Measurements from ENCODE around the gene STK10. TPM values are rescaled to one million over a fixed set of nuclear protein-coding genes. Genes with fewer than 3 reads are reported as not detected.

Gene STK10
- total RNA-seq, 1 donor from 2014 or later: 60.2 TPM

- peaks cover 22% of the 10 kb centered on the region for H4K20me1 ChIP-seq (ENCODE audit: insufficient read depth, low read length)
- H3K9me3 Mint-ChIP-seq (ENCODE audit: unreplicated experiment): no peaks in the 10 kb centered on the region
- H3K4me3 ChIP-seq (ENCODE audit: insufficient read depth, low read depth, low read length): no peak overlapping the region
- no peak overlapping the region for H3K4me2 ChIP-seq (ENCODE audit: low read length)
- FAIRE-seq: no peak
- no peaks in the 10 kb centered on the region for H3K79me2 ChIP-seq (ENCODE audit: insufficient read depth, low read length)
- H3K4me1 Mint-ChIP-seq (ENCODE audit: low read depth, unreplicated experiment): peaks cover 5% of the 10 kb centered on the region
- no peak overlapping the region for H3K9ac ChIP-seq (ENCODE audit: low read length)
- no peak for DNase-seq (ENCODE audit: low read depth)
- no peaks in the 10 kb centered on the region for H3K9me3 ChIP-seq (ENCODE audit: insufficient read depth, low read depth, low read length)
- no peak overlapping the region for H3K4me3 Mint-ChIP-seq (ENCODE audit: unreplicated experiment)
- H3K27ac Mint-ChIP-seq (ENCODE audit: unreplicated experiment): no peak overlapping the region
- peaks cover 12% of the 10 kb centered on the region for H3K4me1 ChIP-seq (ENCODE audit: insufficient read depth, low read length)
- H2AFZ ChIP-seq (ENCODE audit: low read depth, low read length): no peak overlapping the region
- peaks cover 35% of the 10 kb centered on the region for H3K36me3 Mint-ChIP-seq (ENCODE audit: low read depth, unreplicated experiment)
- H3K27me3 ChIP-seq (ENCODE audit: insufficient read depth, low read length): no peaks in the 10 kb centered on the region
- peaks cover 3% of the 10 kb centered on the region for H3K36me3 ChIP-seq (ENCODE audit: insufficient read depth, low read length)
- no peaks in the 10 kb centered on the region for H3K27me3 Mint-ChIP-seq (ENCODE audit: low read depth, unreplicated experiment)
- H3K27ac ChIP-seq (ENCODE audit: low read depth, low read length): no peak overlapping the region
- no peak for TF ChIP-seq EZH2 (IDR thresholded peaks at IDR 0.05; ENCODE audit: insufficient read depth, low read length)
- no peak for TF ChIP-seq CTCF (IDR thresholded peaks at IDR 0.05; ENCODE audit: insufficient read depth, low read depth, low read length)
These were observed 141.4 kb downstream of the STK10 start for GRCh38 chr5:172046593-172046992.

GRCh38 chr5:172045315-172045632 is 142.8 kb downstream of the STK10 start:
- Histone ChIP-seq H2AFZ (ENCODE audit: low read depth, low read length) (no peak overlapping the region), H3K36me3 (ENCODE audit: insufficient read depth, low read length) (peaks cover 2% of the 10 kb centered on the region), H4K20me1 (ENCODE audit: insufficient read depth, low read length) (peaks cover 22% of the 10 kb centered on the region), H3K4me3 (ENCODE audit: insufficient read depth, low read depth, low read length) (no peak overlapping the region), H3K79me2 (ENCODE audit: insufficient read depth, low read length) (no peaks in the 10 kb centered on the region), H3K9me3 (ENCODE audit: insufficient read depth, low read depth, low read length) (no peaks in the 10 kb centered on the region), H3K27me3 (ENCODE audit: insufficient read depth, low read length) (no peaks in the 10 kb centered on the region), H3K4me2 (ENCODE audit: low read length) (no peak overlapping the region), H3K4me1 (ENCODE audit: insufficient read depth, low read length) (peaks cover 8% of the 10 kb centered on the region), H3K27ac (ENCODE audit: low read depth, low read length) (no peak overlapping the region), H3K9ac (ENCODE audit: low read length) (no peak overlapping the region)
- Mint-ChIP-seq H3K9me3 (ENCODE audit: unreplicated experiment) (no peaks in the 10 kb centered on the region), H3K27me3 (ENCODE audit: low read depth, unreplicated experiment) (no peaks in the 10 kb centered on the region), H3K27ac (ENCODE audit: unreplicated experiment) (no peak overlapping the region), H3K4me1 (ENCODE audit: low read depth, unreplicated experiment) (peaks cover 4% of the 10 kb centered on the region), H3K4me3 (ENCODE audit: unreplicated experiment) (no peak overlapping the region), H3K36me3 (ENCODE audit: low read depth, unreplicated experiment) (peaks cover 32% of the 10 kb centered on the region)
- FAIRE-seq (no peak), DNase-seq (ENCODE audit: low read depth) (no peak)
- TF ChIP-seq EZH2 (IDR thresholded peaks at IDR 0.05; ENCODE audit: insufficient read depth, low read length) (no peak), CTCF (IDR thresholded peaks at IDR 0.05; ENCODE audit: insufficient read depth, low read depth, low read length) (no peak)

- H3K27ac Mint-ChIP-seq (ENCODE audit: unreplicated experiment): no peak overlapping the region
- Histone ChIP-seq H3K79me2 (ENCODE audit: insufficient read depth, low read length) (no peaks in the 10 kb centered on the region), H3K36me3 (ENCODE audit: insufficient read depth, low read length) (peaks cover 2% of the 10 kb centered on the region), H2AFZ (ENCODE audit: low read depth, low read length) (no peak overlapping the region), H3K4me3 (ENCODE audit: insufficient read depth, low read depth, low read length) (no peak overlapping the region), H3K27me3 (ENCODE audit: insufficient read depth, low read length) (no peaks in the 10 kb centered on the region), H3K27ac (ENCODE audit: low read depth, low read length) (no peak overlapping the region), H4K20me1 (ENCODE audit: insufficient read depth, low read length) (peaks cover 22% of the 10 kb centered on the region), H3K9ac (ENCODE audit: low read length) (no peak overlapping the region), H3K4me1 (ENCODE audit: insufficient read depth, low read length) (peaks cover 11% of the 10 kb centered on the region), H3K9me3 (ENCODE audit: insufficient read depth, low read depth, low read length) (no peaks in the 10 kb centered on the region), H3K4me2 (ENCODE audit: low read length) (no peak overlapping the region)
- H3K36me3 Mint-ChIP-seq (ENCODE audit: low read depth, unreplicated experiment): peaks cover 35% of the 10 kb centered on the region
- DNase-seq (ENCODE audit: low read depth) (no peak), FAIRE-seq (no peak)
- peaks cover 4% of the 10 kb centered on the region for H3K4me1 Mint-ChIP-seq (ENCODE audit: low read depth, unreplicated experiment)
- H3K27me3 Mint-ChIP-seq (ENCODE audit: low read depth, unreplicated experiment): peaks cover 4% of the 10 kb centered on the region
- TF ChIP-seq CTCF (IDR thresholded peaks at IDR 0.05; ENCODE audit: insufficient read depth, low read depth, low read length): no peak
- no peak for TF ChIP-seq EZH2 (IDR thresholded peaks at IDR 0.05; ENCODE audit: insufficient read depth, low read length)
- H3K4me3 Mint-ChIP-seq (ENCODE audit: unreplicated experiment): no peak overlapping the region
- H3K9me3 Mint-ChIP-seq (ENCODE audit: unreplicated experiment): no peaks in the 10 kb centered on the region
These were observed 143.3 kb downstream of the STK10 start for GRCh38 chr5:172044631-172045314.
